ENCODE results near the gene PTGS1.

DNA sequence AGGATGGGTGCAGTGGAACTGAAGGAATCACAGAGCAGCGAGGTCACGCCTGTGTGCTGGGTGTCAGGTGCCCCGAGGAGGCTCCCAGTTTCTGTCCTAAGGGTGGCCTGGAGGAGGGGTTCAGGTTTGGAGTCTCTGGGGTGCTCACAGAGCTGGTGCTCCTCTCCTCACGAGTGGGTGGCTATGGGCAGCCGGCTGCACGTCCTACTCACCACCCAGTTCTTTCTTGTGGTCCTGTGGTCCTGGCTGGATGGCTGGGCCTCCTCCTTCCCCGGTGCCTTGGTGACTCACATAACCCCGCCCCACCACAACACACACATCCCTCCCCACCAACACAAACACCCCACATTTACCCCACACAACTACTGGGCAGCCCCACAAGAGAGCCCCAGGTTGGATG is 9.9 kb upstream of the PTGS1 start:
- TF ChIP-seq, protein P1, sequence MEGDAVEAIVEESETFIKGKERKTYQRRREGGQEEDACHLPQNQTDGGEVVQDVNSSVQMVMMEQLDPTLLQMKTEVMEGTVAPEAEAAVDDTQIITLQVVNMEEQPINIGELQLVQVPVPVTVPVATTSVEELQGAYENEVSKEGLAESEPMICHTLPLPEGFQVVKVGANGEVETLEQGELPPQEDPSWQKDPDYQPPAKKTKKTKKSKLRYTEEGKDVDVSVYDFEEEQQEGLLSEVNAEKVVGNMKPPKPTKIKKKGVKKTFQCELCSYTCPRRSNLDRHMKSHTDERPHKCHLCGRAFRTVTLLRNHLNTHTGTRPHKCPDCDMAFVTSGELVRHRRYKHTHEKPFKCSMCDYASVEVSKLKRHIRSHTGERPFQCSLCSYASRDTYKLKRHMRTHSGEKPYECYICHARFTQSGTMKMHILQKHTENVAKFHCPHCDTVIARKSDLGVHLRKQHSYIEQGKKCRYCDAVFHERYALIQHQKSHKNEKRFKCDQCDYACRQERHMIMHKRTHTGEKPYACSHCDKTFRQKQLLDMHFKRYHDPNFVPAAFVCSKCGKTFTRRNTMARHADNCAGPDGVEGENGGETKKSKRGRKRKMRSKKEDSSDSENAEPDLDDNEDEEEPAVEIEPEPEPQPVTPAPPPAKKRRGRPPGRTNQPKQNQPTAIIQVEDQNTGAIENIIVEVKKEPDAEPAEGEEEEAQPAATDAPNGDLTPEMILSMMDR (IDR thresholded peaks at IDR 0.05), result no peak
- TF ChIP-seq SMC3 (IDR thresholded peaks at IDR 0.05) (no peak), BHLHE40 (IDR thresholded peaks at IDR 0.05; ENCODE audit: low read depth, low read length) (no peak), EP300 (IDR thresholded peaks at IDR 0.05) (no peak), RCOR1 (IDR thresholded peaks at IDR 0.05; ENCODE audit: low read depth, low read length) (no peak)
- TF ChIP-seq, protein P2, sequence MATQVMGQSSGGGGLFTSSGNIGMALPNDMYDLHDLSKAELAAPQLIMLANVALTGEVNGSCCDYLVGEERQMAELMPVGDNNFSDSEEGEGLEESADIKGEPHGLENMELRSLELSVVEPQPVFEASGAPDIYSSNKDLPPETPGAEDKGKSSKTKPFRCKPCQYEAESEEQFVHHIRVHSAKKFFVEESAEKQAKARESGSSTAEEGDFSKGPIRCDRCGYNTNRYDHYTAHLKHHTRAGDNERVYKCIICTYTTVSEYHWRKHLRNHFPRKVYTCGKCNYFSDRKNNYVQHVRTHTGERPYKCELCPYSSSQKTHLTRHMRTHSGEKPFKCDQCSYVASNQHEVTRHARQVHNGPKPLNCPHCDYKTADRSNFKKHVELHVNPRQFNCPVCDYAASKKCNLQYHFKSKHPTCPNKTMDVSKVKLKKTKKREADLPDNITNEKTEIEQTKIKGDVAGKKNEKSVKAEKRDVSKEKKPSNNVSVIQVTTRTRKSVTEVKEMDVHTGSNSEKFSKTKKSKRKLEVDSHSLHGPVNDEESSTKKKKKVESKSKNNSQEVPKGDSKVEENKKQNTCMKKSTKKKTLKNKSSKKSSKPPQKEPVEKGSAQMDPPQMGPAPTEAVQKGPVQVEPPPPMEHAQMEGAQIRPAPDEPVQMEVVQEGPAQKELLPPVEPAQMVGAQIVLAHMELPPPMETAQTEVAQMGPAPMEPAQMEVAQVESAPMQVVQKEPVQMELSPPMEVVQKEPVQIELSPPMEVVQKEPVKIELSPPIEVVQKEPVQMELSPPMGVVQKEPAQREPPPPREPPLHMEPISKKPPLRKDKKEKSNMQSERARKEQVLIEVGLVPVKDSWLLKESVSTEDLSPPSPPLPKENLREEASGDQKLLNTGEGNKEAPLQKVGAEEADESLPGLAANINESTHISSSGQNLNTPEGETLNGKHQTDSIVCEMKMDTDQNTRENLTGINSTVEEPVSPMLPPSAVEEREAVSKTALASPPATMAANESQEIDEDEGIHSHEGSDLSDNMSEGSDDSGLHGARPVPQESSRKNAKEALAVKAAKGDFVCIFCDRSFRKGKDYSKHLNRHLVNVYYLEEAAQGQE (IDR thresholded peaks at IDR 0.05), result no peak
